ENCODE measurements around the gene KIF16B. TPM values are rescaled to one million over a fixed set of nuclear protein-coding genes. Genes with fewer than 3 reads are reported as not detected.
A peak's percentile ranks its signal among the peaks of the same experiment; 100 is the strongest.

KIF16B gene
- total RNA-seq, 1 donor from 2014 or later, result 17.6 TPM

DNA sequence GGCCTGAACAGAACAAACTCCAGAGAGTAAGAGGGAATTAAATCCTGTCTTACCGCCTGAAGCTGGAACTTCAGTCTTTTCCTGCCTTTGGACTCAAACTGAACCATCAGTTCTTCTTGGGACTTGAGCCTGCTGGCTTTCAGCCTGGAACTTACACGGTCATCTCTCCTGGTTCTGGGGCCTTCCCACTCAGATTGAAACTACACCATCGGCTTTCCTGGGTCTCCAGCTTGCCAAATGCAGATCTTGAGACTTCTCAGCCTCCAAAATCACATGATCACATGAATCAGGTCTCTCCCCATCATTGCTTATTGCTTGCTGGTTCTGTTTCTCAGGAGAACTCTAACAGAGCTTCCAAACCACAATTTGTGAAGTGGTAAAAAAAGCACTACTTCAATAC is 276.3 kb downstream of the KIF16B start:
- DNase-seq (ENCODE audit: low spot score), result no peak

DNA sequence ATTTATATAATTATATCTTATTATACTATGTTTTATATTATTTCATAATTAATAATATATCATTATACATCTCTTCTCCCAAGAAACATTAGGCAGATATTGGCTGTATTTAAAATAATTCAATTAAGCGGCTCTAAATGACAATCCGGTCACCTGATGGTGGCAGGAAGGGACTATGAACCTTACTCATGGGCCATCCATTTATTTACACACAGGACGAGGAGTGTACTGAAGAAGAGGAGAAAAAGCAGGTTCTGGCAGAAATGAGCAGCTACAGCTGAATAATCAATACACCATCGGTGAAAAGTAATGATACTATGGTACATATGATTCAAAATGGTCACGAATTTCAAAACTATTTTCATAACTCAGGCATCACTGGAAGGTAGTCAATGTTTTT is 277.7 kb downstream of the KIF16B start:
- no peak for DNase-seq (ENCODE audit: low spot score)

DNA sequence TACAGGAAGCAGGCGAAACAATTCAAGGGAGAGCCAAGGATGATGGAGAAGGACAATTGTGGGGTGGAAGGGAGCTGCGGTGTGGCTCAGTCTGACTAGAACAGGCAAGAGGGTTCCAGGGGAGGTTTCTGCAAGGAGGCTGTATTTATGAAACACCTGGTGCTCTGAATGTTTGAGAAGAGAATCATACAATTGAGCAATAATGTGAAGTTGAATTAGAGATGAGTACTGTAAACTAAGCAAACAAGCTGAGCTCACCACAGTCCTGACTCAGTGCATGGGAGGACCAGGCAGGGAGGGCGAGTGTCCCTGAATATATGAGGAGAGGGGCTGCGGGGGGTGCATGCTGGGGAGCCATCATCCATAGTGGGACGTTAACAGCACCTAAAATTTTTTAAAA is 279.7 kb downstream of the KIF16B start:
- DNase-seq (ENCODE audit: low spot score), result no peak

DNA sequence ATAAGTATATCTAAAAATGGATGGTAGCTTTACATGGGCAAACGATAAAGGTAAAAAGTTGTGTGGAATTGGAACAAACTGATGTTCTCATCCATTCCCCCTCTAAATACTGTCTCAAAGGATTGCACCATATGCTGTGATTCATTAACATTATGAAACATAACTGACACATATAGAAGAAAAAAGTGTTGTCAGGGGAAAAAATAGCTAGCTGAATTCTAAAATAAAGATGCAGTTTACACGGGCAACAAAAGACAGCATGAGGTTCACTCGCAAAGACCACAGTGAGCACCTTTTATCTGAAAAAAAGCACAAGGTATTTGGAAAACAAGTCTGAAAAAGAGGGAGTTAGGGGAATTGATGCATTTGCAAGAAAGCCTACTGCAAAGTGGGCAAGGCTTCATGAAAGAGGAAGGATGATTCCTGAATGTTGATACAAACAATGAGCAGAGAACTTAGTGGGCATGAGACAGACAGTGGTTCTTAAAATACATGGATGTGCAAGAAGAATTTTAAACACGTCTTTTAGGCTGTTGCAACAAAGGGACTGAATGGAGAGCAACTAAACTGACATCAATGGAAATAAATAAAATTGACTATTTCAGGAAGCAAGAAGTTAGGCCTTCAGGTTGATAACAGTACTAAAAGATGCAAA is 280.9 kb downstream of the KIF16B start:
- no peak for DNase-seq (ENCODE audit: low spot score)

DNA sequence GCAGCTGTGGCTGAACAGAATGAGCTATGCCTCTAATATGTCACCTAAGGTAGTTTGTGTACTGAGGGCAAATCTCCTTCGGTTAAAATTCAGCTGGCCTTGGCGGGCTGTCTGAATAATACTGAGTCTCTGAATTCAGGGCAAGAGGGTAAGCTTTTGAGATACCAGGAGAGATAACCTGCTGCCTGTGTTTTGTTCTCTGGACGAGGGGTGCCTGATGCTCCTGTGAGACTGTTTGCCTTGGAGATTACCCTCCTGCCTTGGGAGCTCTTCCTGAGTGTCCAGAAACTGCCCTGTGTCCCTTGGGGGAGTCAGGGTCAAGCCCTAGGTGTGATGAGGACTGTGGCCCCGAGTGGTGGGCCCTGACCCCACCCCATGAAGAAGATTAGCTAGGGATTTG is 282.9 kb downstream of the KIF16B start:
- no peak for DNase-seq (ENCODE audit: low spot score)

DNA sequence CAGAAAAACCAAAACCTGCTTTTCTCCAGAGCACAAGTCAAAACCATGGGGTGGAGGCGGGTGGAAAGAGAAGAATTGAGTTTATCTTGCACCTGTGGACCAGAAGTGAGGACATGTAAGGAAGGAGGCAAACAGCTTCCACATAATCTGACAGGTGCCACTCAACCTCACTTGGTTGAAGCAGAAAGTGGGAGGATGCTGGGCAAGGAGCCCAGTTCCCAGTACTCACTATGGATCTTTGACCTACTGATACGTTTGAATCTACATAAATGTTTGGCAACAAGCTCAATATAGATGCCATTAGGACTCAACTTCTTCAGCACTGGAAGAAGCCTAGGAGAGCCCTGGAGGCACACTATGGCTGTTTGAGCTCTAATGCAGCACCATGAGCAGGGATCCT is 285.5 kb downstream of the KIF16B start:
- DNase-seq (ENCODE audit: low spot score), result no peak

DNA sequence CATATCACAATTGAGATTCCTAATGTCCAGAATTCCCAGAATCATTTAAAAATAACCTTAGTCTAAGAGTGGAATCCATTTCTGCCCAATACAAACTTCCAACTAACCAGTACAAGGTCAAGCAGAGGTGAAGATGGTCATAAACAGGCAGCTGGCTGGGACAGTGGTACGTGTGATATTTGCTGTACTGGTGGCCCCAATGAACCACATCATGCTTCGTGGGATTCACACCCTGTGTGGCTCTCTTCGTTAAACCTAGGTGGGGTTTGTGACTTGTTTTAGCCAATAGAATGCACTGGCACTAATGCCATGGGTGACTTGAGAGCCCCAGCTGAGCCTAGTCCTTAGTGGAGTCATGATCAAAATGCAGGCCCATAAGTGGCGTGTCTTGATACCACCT is 286.6 kb downstream of the KIF16B start:
- no peak for DNase-seq (ENCODE audit: low spot score)

DNA sequence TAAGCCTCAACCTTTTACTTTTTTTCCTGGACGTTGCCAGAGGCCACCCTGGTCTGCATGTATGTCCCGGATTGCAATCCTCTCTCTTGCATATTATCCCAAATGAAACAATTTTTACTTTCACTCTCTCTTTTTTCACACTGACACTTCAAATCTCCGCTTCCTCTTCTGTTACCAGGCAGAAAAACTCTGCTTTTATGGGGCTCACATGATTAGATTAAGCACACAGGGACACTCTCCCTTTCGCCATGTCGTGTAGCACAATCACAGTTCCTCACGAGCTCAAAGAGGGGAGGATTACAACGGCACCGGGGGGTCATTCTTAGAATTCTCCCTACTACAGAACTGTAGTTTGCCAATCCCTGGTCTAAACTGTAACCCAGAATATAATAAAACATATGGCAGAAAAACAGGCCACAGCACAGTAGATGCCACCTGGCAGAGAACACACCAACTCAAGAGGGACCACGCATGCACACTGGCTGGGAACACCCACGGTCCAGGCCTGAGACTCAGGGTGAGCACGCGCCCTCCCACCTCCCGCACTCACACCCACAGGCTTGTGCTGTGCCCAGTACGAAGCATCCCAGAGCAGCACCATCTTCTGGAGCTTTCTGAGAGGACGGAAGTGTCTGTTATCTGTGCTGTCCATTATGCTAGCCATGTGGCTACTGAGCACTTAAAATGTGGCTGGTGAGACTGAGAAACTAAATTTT is 288.7 kb downstream of the KIF16B start:
- DNase-seq (ENCODE audit: low spot score), result no peak

DNA sequence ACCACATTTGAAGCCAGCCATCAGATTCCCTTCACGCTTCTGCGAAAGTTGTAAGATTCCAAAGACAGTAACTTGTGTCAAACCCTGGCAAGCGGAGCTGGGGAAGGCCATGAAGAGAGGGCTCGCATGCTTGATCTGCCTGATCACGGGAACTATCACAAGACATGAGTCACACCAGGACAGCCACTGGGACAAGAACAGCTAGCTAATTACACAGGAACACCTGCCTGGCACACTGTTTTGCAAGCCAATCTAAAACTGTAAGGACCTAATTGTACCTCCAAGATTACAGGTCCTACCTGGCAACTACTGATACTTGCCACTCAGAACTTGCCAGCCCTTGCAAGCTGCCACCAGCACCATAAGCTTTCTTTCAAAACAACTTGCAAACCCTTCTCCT is 289.3 kb downstream of the KIF16B start:
- DNase-seq (ENCODE audit: low spot score), result no peak

DNA sequence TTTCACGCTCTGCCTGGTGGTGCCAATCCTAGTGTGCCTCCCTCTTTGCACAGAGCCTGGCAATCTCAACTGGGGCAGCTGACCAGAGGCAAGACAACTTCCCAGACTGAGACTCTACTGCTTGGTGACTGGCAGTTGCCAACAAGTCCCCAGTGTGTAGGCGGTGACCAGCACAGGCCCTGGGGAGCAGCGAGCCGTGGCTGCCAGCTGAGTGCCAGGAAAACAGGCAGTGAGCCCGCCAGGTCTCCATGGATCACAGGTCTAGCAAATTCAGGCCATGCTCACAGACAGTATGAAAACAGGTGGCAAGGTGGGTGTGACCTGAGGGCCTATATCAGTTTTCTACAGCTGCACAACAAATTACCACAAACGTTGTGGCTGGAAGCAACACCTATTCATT is 289.9 kb downstream of the KIF16B start:
- no peak for DNase-seq (ENCODE audit: low spot score)

DNA sequence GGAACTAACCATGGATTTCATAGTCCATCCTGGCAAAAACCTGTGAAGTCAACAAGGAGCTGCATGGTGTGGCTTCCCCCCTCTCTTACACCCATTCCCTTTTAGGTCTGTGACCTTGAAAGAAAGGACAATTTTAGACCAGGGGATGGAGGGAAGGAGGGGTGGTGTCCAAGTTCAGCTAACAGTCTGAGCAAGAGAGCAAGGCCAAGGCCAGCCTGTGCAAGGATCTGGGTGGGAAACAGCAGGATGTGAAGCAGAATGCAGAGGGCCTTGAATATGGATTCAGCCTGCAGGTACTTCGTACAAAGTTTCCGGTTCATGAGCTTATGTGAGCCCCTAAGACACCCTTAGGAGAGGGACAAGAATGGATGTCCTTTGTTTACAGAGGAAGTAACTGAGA is 293.0 kb downstream of the KIF16B start:
- no peak for DNase-seq (ENCODE audit: low spot score)

DNA sequence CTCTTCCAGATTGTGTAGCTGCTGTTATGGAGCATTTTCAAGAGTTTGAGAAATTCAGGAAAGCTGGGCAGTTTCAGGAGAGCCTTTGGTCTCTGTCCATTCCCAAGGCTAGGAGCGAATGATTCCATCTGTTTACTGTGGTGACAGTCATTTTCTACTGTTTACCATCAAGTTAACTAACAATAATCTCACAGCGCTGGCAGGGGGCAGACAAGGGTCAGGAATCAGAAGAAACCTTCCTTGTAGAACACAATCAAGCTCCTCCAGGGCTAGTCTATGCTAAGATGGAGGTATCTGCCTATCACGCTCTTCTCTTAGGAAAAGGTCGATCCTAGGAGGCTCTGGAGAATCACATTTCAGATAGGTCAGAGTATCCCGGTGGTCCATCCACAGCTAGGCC is 293.9 kb downstream of the KIF16B start:
- DNase-seq (ENCODE audit: low spot score), result no peak

DNA sequence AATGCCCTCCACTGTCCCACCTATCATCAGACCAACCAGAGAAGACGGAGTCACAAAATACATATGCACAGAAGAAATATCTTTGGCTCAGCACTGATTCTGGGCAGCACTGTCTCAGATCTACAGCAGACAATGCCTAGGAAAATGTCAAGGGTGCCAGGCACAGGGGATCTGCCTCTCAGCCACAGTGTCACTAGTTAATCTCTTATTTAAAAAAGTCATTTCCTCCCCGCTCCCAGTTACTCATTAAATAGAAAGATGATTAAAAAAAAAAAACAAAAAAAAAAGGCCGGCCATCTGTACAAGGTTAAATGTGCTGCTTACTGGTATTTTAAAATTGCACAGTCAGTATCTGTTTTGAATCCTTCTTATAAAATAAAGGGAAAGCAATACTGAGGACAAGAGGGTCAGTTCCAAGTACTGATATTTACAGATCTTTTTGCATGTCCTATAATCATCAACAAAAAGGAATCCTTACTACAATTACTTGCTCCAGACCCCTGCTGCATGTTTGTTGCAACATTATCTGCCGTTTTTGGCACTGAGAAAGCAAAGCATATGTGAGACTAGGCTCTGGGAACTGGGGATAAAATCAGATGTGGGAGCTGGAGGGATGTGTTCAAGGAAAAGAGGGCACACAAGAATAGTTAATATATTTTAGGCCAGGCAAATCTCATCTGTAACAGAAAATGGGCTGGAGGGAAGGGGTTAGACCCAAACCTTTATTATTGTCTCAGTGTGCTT is 299.3 kb downstream of the KIF16B start:
- DNase-seq (ENCODE audit: low spot score), result peak; percentile 31

DNA sequence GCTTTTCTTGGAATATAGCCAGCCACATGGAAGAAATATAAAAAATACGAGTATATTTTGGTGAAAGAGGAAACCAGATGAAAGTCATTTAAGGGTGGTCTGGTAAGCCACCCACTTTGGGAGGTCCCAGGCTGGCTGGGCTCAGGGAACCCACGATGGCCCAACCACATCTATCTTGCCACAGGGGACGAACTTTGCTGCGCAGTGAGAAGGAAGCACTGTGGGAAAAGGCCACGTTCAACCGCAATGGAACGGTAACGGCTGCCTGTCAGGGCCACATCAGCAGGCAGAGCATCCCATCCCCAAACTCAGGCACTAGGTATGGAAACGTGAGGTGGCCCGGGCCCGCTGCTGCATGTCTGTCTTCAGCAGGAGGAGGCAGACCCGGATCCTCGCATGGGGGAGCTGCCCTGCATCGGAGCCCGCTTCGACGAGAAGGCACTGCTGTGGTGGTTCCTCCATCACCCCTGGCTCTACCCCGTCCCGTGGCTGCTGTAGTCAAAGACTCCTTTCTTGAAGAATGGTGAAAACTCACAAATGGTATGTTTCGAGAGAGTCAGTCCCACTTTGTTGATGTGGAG is 300.4 kb downstream of the KIF16B start:
- no peak for DNase-seq (ENCODE audit: low spot score)

DNA sequence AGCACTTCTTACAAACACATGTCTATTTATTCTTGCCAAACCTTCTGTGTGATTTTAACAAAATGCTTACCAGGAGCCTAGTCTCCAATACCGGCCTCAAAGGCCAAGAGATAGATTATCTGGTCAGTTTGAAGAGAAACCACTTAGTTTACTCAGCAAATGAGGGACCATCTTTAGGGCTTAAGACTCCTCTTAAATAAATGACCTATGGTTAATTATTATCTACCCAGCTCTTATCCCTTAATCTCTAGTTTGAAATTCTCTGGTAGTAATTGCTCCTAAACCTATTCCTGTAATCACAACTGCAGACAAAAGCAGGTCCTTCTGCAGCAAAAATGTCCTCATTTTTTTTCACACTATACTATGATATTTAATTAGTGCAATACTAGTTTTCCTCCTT is 301.8 kb downstream of the KIF16B start:
- DNase-seq (ENCODE audit: low spot score), result no peak

DNA sequence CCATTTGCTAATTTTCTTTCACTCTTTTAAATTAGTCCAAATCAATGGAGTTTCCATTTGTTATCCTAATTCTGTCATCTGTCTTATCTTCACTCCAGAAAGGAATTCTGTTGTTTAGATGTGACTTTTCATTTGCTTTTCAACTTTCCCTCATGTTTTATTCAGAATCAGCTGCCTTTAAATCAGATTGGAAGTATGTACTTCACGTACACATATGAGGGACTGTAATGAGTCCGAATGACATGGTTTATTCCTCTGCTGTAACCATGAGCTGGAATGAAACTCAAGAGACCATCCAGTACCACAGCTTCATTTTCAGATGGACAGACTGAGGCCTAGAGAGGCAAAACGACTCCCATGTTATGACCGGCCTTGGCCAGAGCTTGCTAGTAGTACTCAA is 302.3 kb downstream of the KIF16B start:
- no peak for DNase-seq (ENCODE audit: low spot score)

DNA sequence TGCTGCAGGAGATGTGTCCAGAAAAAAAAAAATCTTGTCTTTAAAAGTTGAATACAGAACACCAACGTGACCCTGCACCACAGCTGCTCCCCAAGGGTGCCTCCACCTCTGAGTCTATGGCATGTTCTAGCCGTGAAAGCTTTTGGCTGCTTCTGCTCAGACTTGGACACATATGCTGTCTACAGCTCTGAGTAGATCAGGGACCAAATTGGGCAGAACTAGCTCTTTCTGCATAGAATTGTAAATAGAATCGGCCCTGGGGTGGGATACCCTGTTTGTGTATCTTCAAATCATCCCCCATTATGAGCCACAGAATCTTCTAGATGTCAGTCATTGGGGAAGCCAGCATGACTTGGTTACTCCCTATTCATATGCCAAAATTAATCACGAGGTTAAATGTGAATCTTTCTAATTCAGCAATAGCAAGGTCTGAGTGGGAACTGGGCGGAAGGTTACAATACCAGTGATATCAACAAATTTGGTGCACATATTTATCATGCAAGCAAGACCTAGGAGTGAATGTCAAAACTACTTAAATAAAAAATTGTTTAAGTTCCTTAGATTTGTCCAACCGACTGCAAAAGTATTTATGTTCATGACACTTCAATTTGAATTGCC is 302.8 kb downstream of the KIF16B start:
- DNase-seq (ENCODE audit: low spot score), result no peak

DNA sequence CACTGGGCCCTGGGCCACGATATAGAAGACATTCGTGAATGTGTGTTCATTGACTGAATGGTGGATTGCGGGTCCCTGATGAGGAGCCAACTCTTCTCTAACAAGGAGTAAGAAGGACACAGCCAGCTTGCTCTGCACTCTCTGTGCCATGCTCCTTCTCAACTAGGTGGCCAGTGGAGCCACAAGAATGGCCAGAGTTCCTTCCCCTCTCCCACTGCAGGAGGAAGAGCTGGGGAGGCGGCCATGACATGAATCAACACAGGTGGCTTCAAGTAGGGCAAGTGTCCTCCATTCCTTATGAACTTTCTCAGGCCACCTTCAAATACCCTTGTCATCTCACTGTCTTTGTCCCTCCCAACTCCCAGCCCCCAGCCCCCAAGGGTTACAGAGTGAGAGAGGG is 305.7 kb downstream of the KIF16B start:
- DNase-seq (ENCODE audit: low spot score), result no peak

DNA sequence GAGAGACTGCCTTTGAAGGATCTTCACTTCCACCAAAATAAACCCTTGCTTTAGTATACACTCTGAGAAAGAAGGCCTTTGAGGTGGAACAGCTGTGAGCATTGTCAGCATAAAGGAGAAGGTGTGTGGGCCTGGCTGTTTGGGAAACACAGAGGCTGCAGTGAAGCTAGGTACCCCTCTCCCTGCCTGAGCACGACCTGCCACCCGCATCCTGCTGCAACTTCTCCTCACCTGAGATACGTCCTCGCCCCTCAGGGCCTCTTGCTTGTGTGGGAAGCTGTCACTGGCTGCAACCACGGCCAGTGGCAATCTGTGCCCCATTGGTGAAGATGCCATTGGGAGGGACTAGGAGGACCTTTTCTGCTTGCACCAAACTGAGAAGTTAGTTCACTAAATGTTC is 307.9 kb downstream of the KIF16B start:
- DNase-seq (ENCODE audit: low spot score), result no peak

DNA sequence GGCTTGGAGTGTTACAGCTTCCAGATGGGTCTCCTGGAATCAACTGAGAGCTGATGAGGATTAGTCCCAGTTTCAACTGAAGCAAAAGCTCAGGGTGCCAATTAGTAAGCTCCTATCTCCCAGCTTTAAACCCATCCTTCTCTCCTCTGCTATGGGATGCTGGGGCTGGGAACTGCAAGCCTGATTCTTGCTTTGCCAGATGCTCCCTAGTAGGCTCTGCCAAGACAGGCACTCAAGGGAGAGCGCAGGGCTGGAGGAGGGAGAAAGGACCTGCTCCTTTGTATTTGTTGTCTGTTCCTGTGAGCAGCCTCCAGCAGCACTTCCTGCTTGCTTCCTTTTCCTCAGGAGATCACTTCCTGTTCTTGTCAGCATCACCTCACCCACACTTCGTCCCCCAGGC is 309.7 kb downstream of the KIF16B start:
- DNase-seq (ENCODE audit: low spot score), result no peak

DNA sequence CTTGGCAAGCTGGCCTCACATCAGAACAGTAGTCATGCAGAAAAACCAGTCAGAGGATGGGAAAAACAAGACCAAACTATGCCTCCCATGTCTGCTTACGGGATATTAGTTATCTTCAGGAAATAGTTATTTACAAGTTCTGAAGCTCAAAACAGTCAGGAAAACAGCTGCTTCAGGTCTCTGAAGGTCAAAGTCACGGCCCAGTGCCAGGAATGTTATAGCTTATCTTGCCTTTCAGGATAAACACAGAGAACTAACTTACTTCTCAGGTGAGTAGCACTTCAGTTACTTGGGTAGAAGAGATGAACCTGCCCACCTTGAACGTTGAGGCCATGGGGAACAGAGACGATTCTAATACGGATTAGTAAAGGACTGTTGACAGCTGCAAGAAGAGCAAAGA is 310.7 kb downstream of the KIF16B start:
- no peak for DNase-seq (ENCODE audit: low spot score)

DNA sequence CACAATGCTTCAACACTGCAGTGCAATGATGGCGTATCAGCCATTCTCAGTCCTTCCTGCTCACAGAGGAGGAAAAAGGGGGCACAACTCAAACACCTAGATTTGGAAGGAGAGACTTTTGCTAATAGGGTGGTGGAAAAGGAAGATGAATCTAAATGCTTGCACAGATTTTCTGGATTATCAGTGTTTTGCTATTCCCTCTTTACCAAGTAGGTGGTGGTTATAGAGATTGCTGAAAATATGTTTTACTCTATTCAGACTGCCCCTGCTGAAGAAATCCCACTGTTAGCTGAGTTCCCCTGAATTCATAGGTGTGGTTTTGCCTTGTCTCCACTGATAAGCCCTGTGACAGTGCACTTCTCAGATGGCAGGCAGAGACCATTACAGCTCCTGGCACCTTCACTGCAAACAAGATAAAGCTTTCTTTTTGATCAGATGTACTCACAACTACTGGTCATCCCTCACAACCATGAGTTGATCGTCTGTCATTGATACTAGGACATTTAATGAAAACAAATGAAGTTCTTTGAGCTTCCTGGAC is 311.4 kb downstream of the KIF16B start:
- DNase-seq (ENCODE audit: low spot score), result no peak

All from umbilical cord (tissue), 2 donors.